ENCODE measurements around the gene LY6G5C.

LY6G5C gene

GRCh38 chr6:31691564-31692108, 10.8 kb upstream of the LY6G5C start:
- DNase-seq (ENCODE audit: low read depth in 2 of 2): no peak

- DNase-seq (ENCODE audit: low read depth in 2 of 2): no peak
Measured at GRCh38 chr6:31691078-31691463, 10.2 kb upstream of the LY6G5C start.

- no peak for DNase-seq (ENCODE audit: low read depth in 2 of 2)
Measured at GRCh38 chr6:31690231-31691077, 9.6 kb upstream of the LY6G5C start.

- no peak for DNase-seq (ENCODE audit: low read depth in 2 of 2)
Measured at GRCh38 chr6:31689249-31690110, 8.6 kb upstream of the LY6G5C start.

- no peak for DNase-seq (ENCODE audit: low read depth in 2 of 2)
Measured at GRCh38 chr6:31687860-31688693, 7.2 kb upstream of the LY6G5C start.

GRCh38 chr6:31687321-31687720, 6.5 kb upstream of the LY6G5C start:
- DNase-seq (ENCODE audit: low read depth in 2 of 2): no peak

- no peak for DNase-seq (ENCODE audit: low read depth in 2 of 2)
Measured at GRCh38 chr6:31686483-31686882, 5.6 kb upstream of the LY6G5C start.

- no peak for DNase-seq (ENCODE audit: low read depth in 2 of 2)
Measured at GRCh38 chr6:31683591-31683990, 2.7 kb upstream of the LY6G5C start.

- DNase-seq (ENCODE audit: low read depth in 2 of 2): peak in 1 of 2 donors; percentile 39
Measured at GRCh38 chr6:31681135-31681671, 336 bp upstream of the LY6G5C start.

GRCh38 chr6:31677955-31678354, 2.9 kb downstream of the LY6G5C start:
- no peak for DNase-seq (ENCODE audit: low read depth in 2 of 2)

- DNase-seq (ENCODE audit: low read depth in 2 of 2): no peak
Measured at GRCh38 chr6:31676904-31677303, 4.0 kb downstream of the LY6G5C start.

GRCh38 chr6:31676322-31676903, 4.5 kb downstream of the LY6G5C start:
- no peak for DNase-seq (ENCODE audit: low read depth in 2 of 2)

GRCh38 chr6:31669676-31670075, 11.2 kb downstream of the LY6G5C start, which contains the start of gene LY6G5B:
Gene LY6G5B (plus strand): TSS chr6:31669976. CDS start chr6:31670951, 975 bp downstream.
- DNase-seq (ENCODE audit: low read depth in 2 of 2): no peak

GRCh38 chr6:31666337-31666965, 14.4 kb downstream of the LY6G5C start:
- no peak for DNase-seq (ENCODE audit: low read depth in 2 of 2)

- DNase-seq (ENCODE audit: low read depth in 2 of 2): peak; percentile 96 to 99
Measured at GRCh38 chr6:31665501-31666336, 15.1 kb downstream of the LY6G5C start, which contains the start of gene CSNK2B. Gene CSNK2B (plus strand): TSS chr6:31666080. CDS start chr6:31666832, 752 bp downstream.

- peak; percentile 83 to 84 for DNase-seq (ENCODE audit: low read depth in 2 of 2)
Measured at GRCh38 chr6:31664790-31665500, 15.9 kb downstream of the LY6G5C start, which contains the start of gene GPANK1. Gene GPANK1 (minus strand): TSS chr6:31664997. CDS start chr6:31664478, 519 bp downstream.

GRCh38 chr6:31663961-31664789, 16.7 kb downstream of the LY6G5C start:
- no peak for DNase-seq (ENCODE audit: low read depth in 2 of 2)
